ENCODE measurements around the gene GPX6. TPM values are rescaled to one million over a fixed set of nuclear protein-coding genes. Genes with fewer than 3 reads are reported as not detected.
A peak's percentile ranks its signal among the peaks of the same experiment; 100 is the strongest.
"Not testable (repeated sequence)": the region's sequence is repeated elsewhere in the genome, so short reads cannot be mapped to it uniquely, and the experiment has no call there.

GPX6 gene
- total RNA-seq, 6 experiments from 2014 or later: not detected

GRCh38 chr6:28553986-28554881, 38.6 kb upstream of the GPX6 start:
- peak; percentile 65 to 75 (median 70) for DNase-seq
- TF ChIP-seq CTCF (IDR thresholded peaks at IDR 0.05) (no peak), POLR2A (IDR thresholded peaks at IDR 0.05) (peak; percentile 46)
- Histone ChIP-seq H3K4me3 (peak overlapping the region; percentile 19 to 31 (median 26)), H3K36me3 (no peaks in the 10 kb centered on the region), H3K27ac (peak overlapping the region; percentile 77 to 84 (median 83)), H3K4me1 (peaks cover 0 to 16% (median 3%) of the 10 kb centered on the region in 4 donors), H3K27me3 (no peaks in the 10 kb centered on the region), H3K9me3 (no peaks in the 10 kb centered on the region)
- peak; percentile 82 to 94 (median 89) for ATAC-seq
- 6% methylated on average over 24 of the region's 25 CpGs for WGBS (ENCODE audit: insufficient coverage, low coverage, low lambda C conversion rate, missing lambda C conversion rate)
- intact Hi-C loops (cut with DNase I): no loop called here

GRCh38 chr6:28553384-28553985, 37.9 kb upstream of the GPX6 start:
- TF ChIP-seq CTCF (IDR thresholded peaks at IDR 0.05) (no peak), POLR2A (IDR thresholded peaks at IDR 0.05) (no peak)
- 15% methylated on average over 8 of the region's 8 CpGs for WGBS (ENCODE audit: insufficient coverage, low coverage, low lambda C conversion rate, missing lambda C conversion rate)
- DNase-seq: no peak
- H3K9me3 ChIP-seq: no peaks in the 10 kb centered on the region
- H3K27ac ChIP-seq: peak overlapping the region; percentile 77 to 84 (median 83)
- no peaks in the 10 kb centered on the region for H3K36me3 ChIP-seq
- H3K27me3 ChIP-seq: no peaks in the 10 kb centered on the region
- peak overlapping the region; percentile 19 to 31 (median 26) for H3K4me3 ChIP-seq
- ATAC-seq: peak; percentile 15 to 33 (median 24)
- peaks cover 0 to 16% (median 3%) of the 10 kb centered on the region in 4 donors for H3K4me1 ChIP-seq
- intact Hi-C loops (cut with DNase I): no loop called here

- ATAC-seq: peak in 1 of 4 donors; percentile 45
- no peaks in the 10 kb centered on the region for H3K27me3 ChIP-seq
- 42% methylated on average over 4 of the region's 4 CpGs for WGBS (ENCODE audit: insufficient coverage, low coverage, low lambda C conversion rate, missing lambda C conversion rate)
- TF ChIP-seq POLR2A (IDR thresholded peaks at IDR 0.05) (no peak), CTCF (IDR thresholded peaks at IDR 0.05) (no peak)
- intact Hi-C loops (cut with DNase I): no loop called here
- H3K4me3 ChIP-seq: no peak overlapping the region
- H3K4me1 ChIP-seq: peaks cover 0 to 16% (median 3%) of the 10 kb centered on the region in 4 donors
- H3K27ac ChIP-seq: no peak overlapping the region
- no peaks in the 10 kb centered on the region for H3K36me3 ChIP-seq
- no peaks in the 10 kb centered on the region for H3K9me3 ChIP-seq
- DNase-seq: no peak
Measured at GRCh38 chr6:28551891-28552666, 36.5 kb upstream of the GPX6 start.

- H3K36me3 ChIP-seq; DNase-seq; intact Hi-C loops (cut with DNase I); H3K4me1 ChIP-seq; ATAC-seq; H3K9me3 ChIP-seq; H3K4me3 ChIP-seq; H3K27ac ChIP-seq; H3K27me3 ChIP-seq: not testable (repeated sequence)
- 48% methylated on average over 3 of the region's 3 CpGs for WGBS (ENCODE audit: insufficient coverage, low coverage, low lambda C conversion rate, missing lambda C conversion rate)
Measured at GRCh38 chr6:28547003-28547402, 31.4 kb upstream of the GPX6 start.

Data from right lobe of liver (tissue), 6 donors.